Measurements from ENCODE around the gene CORO2A. TPM values are rescaled to one million over a fixed set of nuclear protein-coding genes. Genes with fewer than 3 reads are reported as not detected.

CORO2A gene
- polyA plus RNA-seq, 1 of the 3 experiments (the other 2 are of a cell fraction), result 2.3 TPM

- TF ChIP-seq REST (IDR thresholded peaks at IDR 0.05; ENCODE audit: low read depth, low read length) (no peak), NFIC (IDR thresholded peaks at IDR 0.05; ENCODE audit: borderline replicate concordance) (no peak), RCOR1 (IDR thresholded peaks at IDR 0.05; ENCODE audit: low read length) (no peak)
Measured at GRCh38 chr9:98099346-98099745, 93.1 kb downstream of the CORO2A start (continued).

- DNase-seq, result no peak
- no peaks in the 10 kb centered on the region for H3K79me2 ChIP-seq (ENCODE audit: insufficient read depth)
- H3K36me3 ChIP-seq (replicated peaks in 1 of 2; ENCODE audit: control insufficient read depth in 1 of 2, insufficient read depth in 2 of 2, low read length in 1 of 2), result peaks cover 0 to 3% of the 10 kb centered on the region in 2 experiments
- CTCF ChIA-PET, result interaction anchor here (1.3 kb wide), 2 partner anchors 12 to 157 kb away, joined by 3 read pairs; partner anchors contain the start of gene TBC1D2
- no peaks in the 10 kb centered on the region for H3K9me2 ChIP-seq
- no peak overlapping the region for H2AFZ ChIP-seq (ENCODE audit: low read depth)
- no peak overlapping the region for H3K4me2 ChIP-seq
- POLR2A ChIA-PET, result no interaction called here
- no peak for TF ChIP-seq RXRA (IDR thresholded peaks at IDR 0.05; ENCODE audit: borderline replicate concordance, low read depth)
- no peak for TF ChIP-seq MEF2A (IDR thresholded peaks at IDR 0.05; ENCODE audit: borderline replicate concordance, low read depth)
- TF ChIP-seq CHD2 (IDR thresholded peaks at IDR 0.05; ENCODE audit: low read length, partially characterized antibody), result no peak
- TF ChIP-seq RCOR1 (IDR thresholded peaks at IDR 0.05; ENCODE audit: low read length), result no peak
- TF ChIP-seq REST (IDR thresholded peaks at IDR 0.05; ENCODE audit: low read depth, low read length), result no peak
- no peak for TF ChIP-seq EP300 (IDR thresholded peaks at IDR 0.05; ENCODE audit: borderline replicate concordance in 1 of 2, low read depth in 1 of 2, low read length in 1 of 2)
- TF ChIP-seq MXI1 (IDR thresholded peaks at IDR 0.05; ENCODE audit: low read depth, low read length), result no peak
- no peak for TF ChIP-seq NFIC (IDR thresholded peaks at IDR 0.05; ENCODE audit: borderline replicate concordance)
- TF ChIP-seq NRF1 (IDR thresholded peaks at IDR 0.05; ENCODE audit: low read depth, low read length), result no peak
- no peak for TF ChIP-seq ZBTB33 (IDR thresholded peaks at IDR 0.05; ENCODE audit: borderline replicate concordance, low read depth)
- TF ChIP-seq FOXJ3 (CRISPR knock-in tag; IDR thresholded peaks at IDR 0.05), result no peak
- TF ChIP-seq IRF3 (IDR thresholded peaks at IDR 0.05; ENCODE audit: low read depth, low read length), result no peak
- no peak for TF ChIP-seq SIN3A (IDR thresholded peaks at IDR 0.05; ENCODE audit: borderline replicate concordance, low read depth, low read length)
- TF ChIP-seq PBX3 (IDR thresholded peaks at IDR 0.05), result no peak
- no peaks in the 10 kb centered on the region for H3K9me3 ChIP-seq
- H3K9ac ChIP-seq, result no peak overlapping the region
- H3F3A ChIP-seq (replicated peaks; ENCODE audit: insufficient read depth), result no peaks in the 10 kb centered on the region
- H3K4me3 ChIP-seq (ENCODE audit: low read depth in 2 of 2, low read length in 1 of 2), result no peak overlapping the region
- H3K27ac ChIP-seq (ENCODE audit: low read depth in 2 of 2, low read length in 1 of 2), result no peak overlapping the region
- no peaks in the 10 kb centered on the region for H4K20me1 ChIP-seq (ENCODE audit: insufficient read depth)
- H3K4me1 ChIP-seq (ENCODE audit: control insufficient read depth in 1 of 2, insufficient read depth in 2 of 2, low read depth in 1 of 2, low read length in 1 of 2), result peaks cover 0 to 3% of the 10 kb centered on the region in 2 experiments; a peak in 1 of 4 replicates
- 92% methylated on average over 4 of the region's 4 CpGs for WGBS (ENCODE audit: low lambda C conversion rate)
- no peaks in the 10 kb centered on the region for H3K27me3 ChIP-seq (ENCODE audit: insufficient read depth)
Measured at GRCh38 chr9:98097836-98098235, 94.6 kb downstream of the CORO2A start.
